HCT116 (cell line): ENCODE measurements around the gene COL4A1. TPM values are rescaled to one million over a fixed set of nuclear protein-coding genes. Genes with fewer than 3 reads are reported as not detected.

Source experiments
- ATAC-seq: fragments of 200-7000 bp; cut with Tn5 transposase; 2 replicates; pipeline ENCODE4 v1.9.1; 2020; ENCODE audit warnings: mild to moderate bottlenecking, moderate library complexity
- BruUV-seq: library from RNA; stranded (reverse); fragments of 400-500 nt; replicated peaks from 2 replicates; lab custom pipeline; 2021; lab: Mats Ljungman, UMichigan
- CTCF ChIA-PET: fragments of 300-600 bp; sonication (Branson Sonifier 250); formaldehyde crosslinking; loops from one replicate; lab custom pipeline; 2021; ENCODE audit warnings: antibody characterized with exemption; lab: Charles Lee
- POLR2A ChIA-PET: fragments of 300-600, 350-600 bp; sonication (Branson Sonifier 250); formaldehyde crosslinking; loops from one replicate; lab custom pipeline; 2021; ENCODE audit warnings: antibody characterized with exemption; lab: Charles Lee
- RAD21 ChIA-PET, 2 experiments: fragments of 300-600 bp; sonication (Branson Sonifier 250); formaldehyde crosslinking; loops; one replicate each; lab custom pipeline; 2023; ENCODE audit warnings: low total read pairs in 2 of 2; ENCODE audit not compliant: uncharacterized antibody in 2 of 2, unreplicated experiment in 2 of 2, low non-redundant PET in 1 of 2; lab: Charles Lee
- DNase-seq: peaks from one replicate; pipeline ENCODE4 v3.0.0-alpha.2; 2010; ENCODE audit warnings: low read depth, low spot score
- H2AFZ ChIP-seq: fragments of 200-600 bp; shearing (Covaris generic), sonication (generic); 2 replicates; pipeline ENCODE4 v1.6.1; 2017; ENCODE audit warnings: low read depth, mixed run types, mixed read lengths, antibody characterized with exemption, low read length; ENCODE audit not compliant: poor library complexity, severe bottlenecking
- H3K27ac ChIP-seq: 2 replicates; pipeline ENCODE4 v1.5.1; 2012; ENCODE audit warnings: low read depth, low read length
- H3K27me3 ChIP-seq: fragments of 200-600 bp; sonication (generic); 2 replicates; pipeline ENCODE4 v1.6.1; 2016; ENCODE audit warnings: mixed run types, low read length, mixed read lengths; ENCODE audit not compliant: insufficient read depth
- H3K36me3 ChIP-seq, 2 experiments: fragments of 200-500 bp in 1 of 2; fragments of 200-600 bp in 1 of 2; sonication (Bioruptor generic) in 1 of 2; sonication (generic) in 1 of 2; 2 replicates each; pipeline versions ENCODE4 v1.5.1 to v1.6.1; 2014 to 2016; ENCODE audit warnings: low read length in 2 of 2, inconsistent platforms in 1 of 2, mixed read lengths in 1 of 2, mixed run types in 1 of 2; ENCODE audit not compliant: insufficient read depth in 2 of 2, control insufficient read depth in 1 of 2
- H3K4me1 ChIP-seq, 2 experiments: fragments of 200-600 bp in 1 of 2; sonication (generic) in 1 of 2; 2 replicates each; pipeline versions ENCODE4 v1.5.1 to v1.6.1; 2012 to 2017; ENCODE audit warnings: low read length in 2 of 2, inconsistent platforms in 1 of 2, mild to moderate bottlenecking in 1 of 2, mixed read lengths in 1 of 2, mixed run types in 1 of 2, moderate library complexity in 1 of 2; ENCODE audit not compliant: insufficient read depth in 2 of 2, control insufficient read depth in 1 of 2
- H3K4me2 ChIP-seq: fragments of 200-600 bp; sonication (generic); 2 replicates; pipeline ENCODE4 v1.6.1; 2017; ENCODE audit warnings: mixed run types, low read length, mixed read lengths
- H3K4me3 ChIP-seq, 2 experiments: fragments of 200-600 bp in 1 of 2; sonication (generic) in 1 of 2; replicated peaks in 1 of 2; 2 replicates each; pipeline ENCODE4 v1.5.1; 2011 to 2016; ENCODE audit warnings: low read length in 2 of 2, control low read depth in 1 of 2, low read depth in 1 of 2, mild to moderate bottlenecking in 1 of 2, mixed read lengths in 1 of 2, mixed run types in 1 of 2
- H3K79me2 ChIP-seq: fragments of 200-600 bp; sonication (generic); 2 replicates; pipeline ENCODE4 v1.6.1; 2017; ENCODE audit warnings: mild to moderate bottlenecking, mixed run types, low read length, moderate library complexity, mixed read lengths; ENCODE audit not compliant: insufficient read depth
- H3K9ac ChIP-seq: fragments of 200-600 bp; sonication (generic); 2 replicates; pipeline ENCODE4 v1.6.1; 2016; ENCODE audit warnings: low read length, mixed read lengths
- H3K9me2 ChIP-seq: fragments of 200-600 bp; sonication (generic), shearing (Covaris generic); 2 replicates; pipeline ENCODE4 v1.6.1; 2017; ENCODE audit warnings: mixed run types, mild to moderate bottlenecking, moderate library complexity; ENCODE audit not compliant: insufficient read depth
- H3K9me3 ChIP-seq, 2 experiments: fragments of 200-500 bp in 1 of 2; fragments of 200-600 bp in 1 of 2; sonication (Bioruptor generic) in 1 of 2; sonication (generic) in 1 of 2; 2 replicates each; pipeline ENCODE4 v1.6.1; 2014 to 2017; ENCODE audit warnings: low read length in 2 of 2, mixed read lengths in 2 of 2, inconsistent platforms in 1 of 2, low read depth in 1 of 2, mild to moderate bottlenecking in 1 of 2, mixed run types in 1 of 2, moderate library complexity in 1 of 2; ENCODE audit not compliant: control insufficient read depth in 1 of 2, insufficient read depth in 1 of 2
- H4K20me1 ChIP-seq: fragments of 200-600 bp; sonication (generic), shearing (Covaris generic); 2 replicates; pipeline ENCODE4 v1.6.1; 2017; ENCODE audit warnings: mixed run types, mild to moderate bottlenecking, moderate library complexity; ENCODE audit not compliant: insufficient read depth
- CEBPB ChIP-seq: IDR thresholded peaks from 2 replicates; pipeline ENCODE4 v1.6.1; 2012; ENCODE audit warnings: low read depth
- MAX ChIP-seq: IDR thresholded peaks from 2 replicates; pipeline ENCODE4 v1.6.1; 2012
- ZBTB33 ChIP-seq: IDR thresholded peaks from 2 replicates; pipeline ENCODE4 v1.6.1; 2011; ENCODE audit warnings: mild to moderate bottlenecking, low read length, moderate library complexity; ENCODE audit not compliant: insufficient replicate concordance; ENCODE audit errors: extremely low read depth
- ZNF274 ChIP-seq: fragments of 200-500 bp; sonication (Bioruptor generic); IDR thresholded peaks from 2 replicates; pipeline ENCODE4 v1.6.1; 2014; ENCODE audit warnings: mild to moderate bottlenecking, low read depth, low read length, inconsistent platforms
- intact Hi-C: fragments of 100-400 bp; cut with micrococcal nuclease; formaldehyde crosslinking; loops from 2 replicates; pipeline ENCODE4 v1.10.0; 2022
- total RNA-seq: library from RNA; stranded (reverse); gene quantifications from one replicate; pipeline ENCODE4 v1.2.1, GENCODE V29; 2021; ENCODE audit not compliant: unreplicated experiment
- TF ChIP-seq, protein P1 (sequence below): IDR thresholded peaks from 2 replicates; pipeline ENCODE4 v1.6.1; 2012; ENCODE audit warnings: low read depth

Gene COL4A1
- total RNA-seq, 1 experiment from 2014 or later = 0.57 TPM

DNA sequence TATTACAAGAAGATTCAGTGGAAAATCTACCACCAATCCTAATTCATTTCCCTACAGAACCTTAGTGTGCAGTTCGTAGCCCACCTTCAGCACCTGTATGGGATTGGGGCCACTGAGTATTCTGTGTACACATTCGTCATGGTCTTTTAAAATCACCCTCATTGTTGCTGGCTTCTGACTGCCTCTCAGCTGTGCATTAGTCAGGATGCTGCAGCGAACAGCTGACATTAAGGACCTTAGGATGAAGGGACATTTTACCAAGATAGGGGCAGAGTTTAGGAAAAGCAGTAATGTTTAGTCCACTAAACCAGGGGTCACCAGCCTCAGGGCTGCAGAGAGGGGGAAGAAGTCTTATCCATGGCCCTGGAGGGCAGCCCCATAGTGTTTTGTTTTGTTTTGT lies 176.5 kb downstream of the COL4A1 start (continued):
- TF ChIP-seq, protein P1, sequence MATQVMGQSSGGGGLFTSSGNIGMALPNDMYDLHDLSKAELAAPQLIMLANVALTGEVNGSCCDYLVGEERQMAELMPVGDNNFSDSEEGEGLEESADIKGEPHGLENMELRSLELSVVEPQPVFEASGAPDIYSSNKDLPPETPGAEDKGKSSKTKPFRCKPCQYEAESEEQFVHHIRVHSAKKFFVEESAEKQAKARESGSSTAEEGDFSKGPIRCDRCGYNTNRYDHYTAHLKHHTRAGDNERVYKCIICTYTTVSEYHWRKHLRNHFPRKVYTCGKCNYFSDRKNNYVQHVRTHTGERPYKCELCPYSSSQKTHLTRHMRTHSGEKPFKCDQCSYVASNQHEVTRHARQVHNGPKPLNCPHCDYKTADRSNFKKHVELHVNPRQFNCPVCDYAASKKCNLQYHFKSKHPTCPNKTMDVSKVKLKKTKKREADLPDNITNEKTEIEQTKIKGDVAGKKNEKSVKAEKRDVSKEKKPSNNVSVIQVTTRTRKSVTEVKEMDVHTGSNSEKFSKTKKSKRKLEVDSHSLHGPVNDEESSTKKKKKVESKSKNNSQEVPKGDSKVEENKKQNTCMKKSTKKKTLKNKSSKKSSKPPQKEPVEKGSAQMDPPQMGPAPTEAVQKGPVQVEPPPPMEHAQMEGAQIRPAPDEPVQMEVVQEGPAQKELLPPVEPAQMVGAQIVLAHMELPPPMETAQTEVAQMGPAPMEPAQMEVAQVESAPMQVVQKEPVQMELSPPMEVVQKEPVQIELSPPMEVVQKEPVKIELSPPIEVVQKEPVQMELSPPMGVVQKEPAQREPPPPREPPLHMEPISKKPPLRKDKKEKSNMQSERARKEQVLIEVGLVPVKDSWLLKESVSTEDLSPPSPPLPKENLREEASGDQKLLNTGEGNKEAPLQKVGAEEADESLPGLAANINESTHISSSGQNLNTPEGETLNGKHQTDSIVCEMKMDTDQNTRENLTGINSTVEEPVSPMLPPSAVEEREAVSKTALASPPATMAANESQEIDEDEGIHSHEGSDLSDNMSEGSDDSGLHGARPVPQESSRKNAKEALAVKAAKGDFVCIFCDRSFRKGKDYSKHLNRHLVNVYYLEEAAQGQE = no peak

DNA sequence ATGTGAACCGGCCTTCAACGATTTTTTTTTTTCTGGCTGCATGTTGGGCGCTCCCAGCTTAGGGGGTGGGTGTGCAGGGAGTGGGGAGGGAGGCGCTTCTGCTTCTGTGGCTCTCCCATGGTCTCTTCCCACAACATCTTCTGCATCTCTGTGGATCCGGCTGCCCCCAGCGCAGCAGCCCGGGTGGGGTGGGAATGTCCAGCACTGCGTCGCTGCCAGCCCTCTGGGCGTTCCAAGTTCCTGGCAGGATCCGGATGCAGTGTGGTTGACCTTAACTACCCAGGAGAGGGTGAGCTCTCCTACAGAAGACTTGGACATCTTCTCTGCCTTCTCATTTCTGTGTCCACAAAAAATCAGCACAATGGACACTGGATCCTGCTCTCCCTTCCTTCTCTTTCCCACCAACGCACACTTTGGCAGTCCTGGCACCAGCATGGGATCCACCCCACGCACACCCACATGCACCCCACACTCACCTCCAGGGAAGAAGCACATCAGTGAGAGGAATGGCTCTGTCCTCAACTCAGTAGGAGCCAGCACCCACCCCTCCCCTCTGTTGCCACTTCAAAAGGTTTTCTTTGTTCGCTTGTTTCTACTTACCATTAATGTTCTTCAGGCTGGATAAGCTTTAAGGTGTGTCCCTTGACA lies 177.3 kb downstream of the COL4A1 start:
- Histone ChIP-seq H4K20me1 (no peaks in the 10 kb centered on the region), H3K4me1 (peaks cover 0 to 10% of the 10 kb centered on the region in 2 experiments; a peak in 1 of 4 replicates), H3K9me2 (no peaks in the 10 kb centered on the region), H3K27me3 (no peaks in the 10 kb centered on the region), H3K27ac (no peak overlapping the region), H3K9ac (no peak overlapping the region), H3K36me3 (no peaks in the 10 kb centered on the region), H3K4me3 (no peak overlapping the region), H3K4me2 (no peak overlapping the region), H2AFZ (no peak overlapping the region), H3K79me2 (no peaks in the 10 kb centered on the region), H3K9me3 (no peaks in the 10 kb centered on the region)
- ATAC-seq (no peak), DNase-seq (no peak)
- RAD21 ChIA-PET = no interaction called here
- CTCF ChIA-PET = no interaction called here
- intact Hi-C loops = no loop called here
- BruUV-seq = no TSS peak
- TF ChIP-seq MAX (no peak), ZNF274 (no peak), ZBTB33 (no peak), CEBPB (no peak)
- POLR2A ChIA-PET = no interaction called here
